HepG2 (cell line): ENCODE measurements around the gene MEMO1. TPM values are rescaled to one million over a fixed set of nuclear protein-coding genes. Genes with fewer than 3 reads are reported as not detected.
A peak's percentile ranks its signal among the peaks of the same experiment; 100 is the strongest.

ENCODE experiments used
- ATAC-seq: fragments of 200-7000 bp; cut with Tn5 transposase; 3 replicates; pipeline ENCODE4 v1.9.1; 2020; ENCODE audit warnings: mild to moderate bottlenecking, moderate library complexity
- BruUV-seq: library from RNA; stranded (reverse); fragments of 400-500 nt; replicated peaks from 2 replicates; lab custom pipeline; 2021; lab: Mats Ljungman, UMichigan
- CTCF ChIA-PET: fragments of 300-600 bp; formaldehyde crosslinking; extraction: SDS; loops from one replicate; lab custom pipeline; 2021; ENCODE audit warnings: low total read pairs, inconsistent platforms, low intra/inter-chr PET ratio; lab: Yijun Ruan, JAX
- POLR2A ChIA-PET: fragments of 350-600 bp; sonication (Branson Sonifier 250); formaldehyde crosslinking; loops from one replicate; lab custom pipeline; 2020; ENCODE audit warnings: antibody characterized with exemption, inconsistent platforms; lab: Yijun Ruan, JAX
- DNase-seq: peaks from one replicate; pipeline ENCODE4 v3.0.0-alpha.2; 2015; ENCODE audit warnings: low spot score
- FAIRE-seq: peaks from 3 replicates; lab custom pipeline; 2011; peaks lifted over from hg19 to GRCh38; lab: Jason Lieb, UNC
- H2AFZ ChIP-seq: one replicate; pipeline ENCODE4 v1.6.1; 2011; ENCODE audit warnings: low read length, inconsistent platforms
- H3K27ac ChIP-seq: fragments of 300-600 bp; 3 replicates; pipeline ENCODE4 v1.8.0; 2011; ENCODE audit warnings: mixed run types, mild to moderate bottlenecking, mixed read lengths, low read length, inconsistent platforms; ENCODE audit not compliant: insufficient read depth; ENCODE audit errors: extremely low read length
- H3K27me3 ChIP-seq, 2 experiments: fragments of 200-600 bp in 1 of 2; 2 replicates in 1 of 2; 3 replicates in 1 of 2; pipeline versions ENCODE4 v1.6.0 to v1.8.0; 2011; ENCODE audit warnings: low read length in 2 of 2, mild to moderate bottlenecking in 2 of 2, moderate library complexity in 2 of 2, inconsistent platforms in 1 of 2; ENCODE audit not compliant: insufficient read depth in 2 of 2, control insufficient read depth in 1 of 2
- H3K36me3 ChIP-seq, 2 experiments: fragments of 200-600 bp in 1 of 2; replicated peaks in 1 of 2; 2 replicates in 1 of 2; 3 replicates in 1 of 2; pipeline versions ENCODE4 v1.5.1 to v1.8.0; 2011; ENCODE audit warnings: low read length in 2 of 2, inconsistent platforms in 1 of 2; ENCODE audit not compliant: insufficient read depth in 2 of 2, control insufficient read depth in 1 of 2
- H3K4me1 ChIP-seq: 2 replicates; pipeline ENCODE4 v1.5.1; 2012; ENCODE audit warnings: low read length, inconsistent platforms; ENCODE audit not compliant: insufficient read depth
- H3K4me2 ChIP-seq: 2 replicates; pipeline ENCODE4 v1.6.0; 2011; ENCODE audit warnings: low read depth, low read length, inconsistent platforms
- H3K4me3 ChIP-seq, 3 experiments: fragments of 200-600 bp in 1 of 3; sonication (generic), shearing (Covaris generic) in 1 of 3; replicated peaks in 1 of 3; 2 replicates each; pipeline ENCODE4 v1.5.1; 2011 to 2016; ENCODE audit warnings: low read length in 3 of 3, inconsistent platforms in 2 of 3, low read depth in 2 of 3, mild to moderate bottlenecking in 2 of 3, control low read depth in 1 of 3, mixed read lengths in 1 of 3; ENCODE audit not compliant: insufficient read depth in 1 of 3
- H3K79me2 ChIP-seq: one replicate; pipeline ENCODE4 v1.6.1; 2011; ENCODE audit warnings: low read length, inconsistent platforms; ENCODE audit not compliant: insufficient read depth
- H3K9ac ChIP-seq: 2 replicates; pipeline ENCODE4 v1.6.0; 2011; ENCODE audit warnings: mild to moderate bottlenecking, low read depth, low read length, inconsistent platforms; ENCODE audit not compliant: insufficient read depth
- H3K9me3 ChIP-seq: 2 replicates; pipeline ENCODE4 v1.5.1; 2012; ENCODE audit warnings: mild to moderate bottlenecking, low read length
- H4K20me1 ChIP-seq: 2 replicates; pipeline ENCODE4 v1.6.0; 2011; ENCODE audit warnings: inconsistent platforms, mild to moderate bottlenecking, low read length, moderate library complexity; ENCODE audit not compliant: insufficient read depth
- ATAD3A ChIP-seq: sonication (generic); formaldehyde crosslinking; IDR thresholded peaks from 2 replicates; pipeline ENCODE4 v1.4.0; 2020; ENCODE audit warnings: missing genetic modification reagents
- ATF1 ChIP-seq: IDR thresholded peaks from 2 replicates; pipeline ENCODE4 v1.6.1; 2016; ENCODE audit warnings: mild to moderate bottlenecking, control low read depth
- ATF7 ChIP-seq, 2 experiments: fragments of 450-650 bp in 1 of 2; sonication (generic) in 1 of 2; formaldehyde crosslinking in 1 of 2; IDR thresholded peaks; 2 replicates each; pipeline versions ENCODE4 v1.4.0 to v1.6.1; 2016 to 2020; ENCODE audit warnings: antibody characterized with exemption in 1 of 2, mild to moderate bottlenecking in 1 of 2, missing genetic modification reagents in 1 of 2
- CREB1 ChIP-seq, 2 experiments: fragments of 450-650 bp in 1 of 2; IDR thresholded peaks; 2 replicates each; pipeline ENCODE4 v1.6.1; 2016 to 2017; ENCODE audit warnings: control low read depth in 1 of 2, mild to moderate bottlenecking in 1 of 2, missing compliant biosample characterization in 1 of 2, missing genetic modification characterization in 1 of 2
- DR1 ChIP-seq: sonication (generic); formaldehyde crosslinking; IDR thresholded peaks from 2 replicates; pipeline ENCODE4 v1.8.0; 2021; ENCODE audit warnings: mild to moderate bottlenecking, missing genetic modification reagents, inconsistent platforms
- FOSL2 ChIP-seq: sonication (generic); formaldehyde crosslinking; IDR thresholded peaks from 2 replicates; pipeline ENCODE4 v1.4.0; 2020; ENCODE audit warnings: missing genetic modification reagents
- JUN ChIP-seq: sonication (generic); formaldehyde crosslinking; IDR thresholded peaks from 2 replicates; pipeline ENCODE4 v1.4.0; 2020; ENCODE audit warnings: mild to moderate bottlenecking, missing genetic modification reagents
- KDM2A ChIP-seq: sonication (generic); formaldehyde crosslinking; IDR thresholded peaks from 2 replicates; pipeline ENCODE4 v1.4.0; 2020; ENCODE audit warnings: low read depth, missing genetic modification reagents, borderline replicate concordance
- RFX5 ChIP-seq: IDR thresholded peaks from 2 replicates; pipeline ENCODE4 v1.6.1; 2011; ENCODE audit warnings: low read depth, low read length, improper control_type of control experiment
- RFXANK ChIP-seq: IDR thresholded peaks from 2 replicates; pipeline ENCODE4 v1.6.1; 2016
- RFXAP ChIP-seq: sonication (generic); formaldehyde crosslinking; IDR thresholded peaks from 2 replicates; pipeline ENCODE4 v1.4.0; 2020; ENCODE audit warnings: missing genetic modification reagents, borderline replicate concordance
- TFE3 ChIP-seq: IDR thresholded peaks from 2 replicates; pipeline ENCODE4 v1.6.1; 2016
- ZFP41 ChIP-seq: sonication (generic); formaldehyde crosslinking; IDR thresholded peaks from 2 replicates; pipeline ENCODE4 v1.4.0; 2020; ENCODE audit warnings: mild to moderate bottlenecking, missing genetic modification reagents, borderline replicate concordance
- ZNF382 ChIP-seq: sonication (generic); formaldehyde crosslinking; IDR thresholded peaks from 2 replicates; pipeline ENCODE4 v1.5.0; 2020; ENCODE audit warnings: missing genetic modification reagents, mild to moderate bottlenecking, borderline replicate concordance
- WGBS: methylation state at CpG from one replicate; pipeline ENCODE4 v1.1.6; 2017; ENCODE audit warnings: low lambda C conversion rate; 5-methylcytosine and 5-hydroxymethylcytosine counted together
- in situ Hi-C: cut with HindIII; loops from 2 replicates; pipeline ENCODE4 v1.10.0; 2017; ENCODE audit warnings: low pct_unique_long_range_greater_than_20kb; ENCODE audit not compliant: extremely low pct_ligation_motif_present
- intact Hi-C: fragments of 100-400 bp; cut with micrococcal nuclease; formaldehyde crosslinking; loops from one replicate; pipeline ENCODE4 v1.10.0; 2022; ENCODE audit not compliant: unreplicated experiment
- polyA plus RNA-seq, 8 experiments: library from polyadenylated mRNA; depleted of rRNA in 3 of 8; stranded (reverse) in 7 of 8; unstranded in 1 of 8; fragments of >200 nt; fragmentation: Illumina TruSeq in 4 of 8; extraction: Trizol in 4 of 8; gene quantifications; 2 replicates each; pipeline versions ENCODE4 v1.2.1 to v1.2.3, GENCODE V29; 2011 to 2016; ENCODE audit warnings: low read depth in 4 of 8, missing spikeins in 1 of 8, mixed read lengths in 1 of 8; ENCODE audit not compliant: insufficient read depth in 1 of 8
- total RNA-seq, 5 experiments: library from RNA; depleted of rRNA; stranded (reverse); fragments of >200 nt; fragmentation: Illumina TruSeq; extraction: Trizol; gene quantifications; 2 replicates each; pipeline ENCODE4 v1.2.3, GENCODE V29; 2016; ENCODE audit warnings: low read depth in 1 of 5

Gene MEMO1
- total and polyA plus RNA-seq, 2 of the 13 experiments (the other 11 are each of a cell fraction or from before 2014, with no cell fraction given): 69.8 to 81.6 TPM

- Histone ChIP-seq H3K27ac (no peak overlapping the region), H3K36me3 (peaks cover 0 to 11% of the 10 kb centered on the region in 2 experiments; a peak in 2 of 5 replicates), H3K9me3 (no peaks in the 10 kb centered on the region)
- 94% methylated on average over 5 of the region's 5 CpGs for WGBS
- no peak for DNase-seq
- no peak for TF ChIP-seq TFE3 (CRISPR knock-in tag)
- peak; percentile 83 for TF ChIP-seq ATF7 (IDR thresholded peaks at IDR 0.05)
- no peak for TF ChIP-seq ATF7 (CRISPR knock-in tag; IDR thresholded peaks at IDR 0.05)
- TF ChIP-seq, all 625 proteins: peak for 1
- ChIA-PET POLR2A (no interaction called here), CTCF (no interaction called here)
- no peak for ATAC-seq
- intact Hi-C loops (no loop called here), in situ Hi-C loops (no loop called here)
- H4K20me1 ChIP-seq: no peaks in the 10 kb centered on the region
- no peaks in the 10 kb centered on the region for H3K27me3 ChIP-seq
- H3K9ac ChIP-seq: no peak overlapping the region
- no peak overlapping the region for H3K4me3 ChIP-seq
- peaks cover 26% of the 10 kb centered on the region for H3K4me1 ChIP-seq
- BruUV-seq: no TSS peak
- H2AFZ ChIP-seq: no peak overlapping the region
- FAIRE-seq: no peak
- H3K79me2 ChIP-seq: peaks cover 87% of the 10 kb centered on the region
- no peak overlapping the region for H3K4me2 ChIP-seq
Observed at GRCh38 chr2:31983762-31984467, 26.9 kb downstream of the MEMO1 start.

- TSS peak; percentile 25 for BruUV-seq
Observed at GRCh38 chr2:31980674-31981356, 30.0 kb downstream of the MEMO1 start.

More at GRCh38 chr2:31980674-31981356, 30.0 kb downstream of the MEMO1 start:
- ChIA-PET CTCF (no interaction called here), POLR2A (no interaction called here)
- in situ Hi-C loops: no loop called here
- Histone ChIP-seq H3K4me2 (no peak overlapping the region), H3K4me3 (no peak overlapping the region), H3K27me3 (no peaks in the 10 kb centered on the region), H3K9me3 (no peaks in the 10 kb centered on the region), H3K79me2 (peaks cover 84% of the 10 kb centered on the region), H2AFZ (no peak overlapping the region), H3K9ac (no peak overlapping the region), H3K27ac (peak overlapping the region; percentile 8), H3K36me3 (peaks cover 0 to 11% of the 10 kb centered on the region in 2 experiments; a peak in 2 of 5 replicates), H3K4me1 (peaks cover 12% of the 10 kb centered on the region), H4K20me1 (no peaks in the 10 kb centered on the region)
- intact Hi-C loops: no loop called here
- ATAC-seq (peak; percentile 93), FAIRE-seq (no peak), DNase-seq (peak; percentile 25)
- 77% methylated on average over 6 of the region's 6 CpGs for WGBS
- TF ChIP-seq FOSL2 (no peak), DR1 (CRISPR knock-in tag) (no peak), KDM2A (no peak), RFXAP (CRISPR knock-in tag) (peak; percentile 98), CREB1 (IDR thresholded peaks at IDR 0.05) (peak; percentile 31; the same call in 1 of the 2 replicates), CREB1 (CRISPR knock-in tag; IDR thresholded peaks at IDR 0.05) (peak; percentile 81), JUN (CRISPR knock-in tag) (no peak), ATF1 (CRISPR knock-in tag) (peak; percentile 12; the same call in 1 of the 2 replicates), ZFP41 (CRISPR knock-in tag) (no peak), ATAD3A (CRISPR knock-in tag) (no peak), RFX5 (peak; percentile 99), RFXANK (CRISPR knock-in tag) (peak; percentile 99), ZNF382 (CRISPR knock-in tag) (no peak)
